Karpas-422 (cell line): ENCODE results near the gene FGFBP3. TPM values are rescaled to one million over a fixed set of nuclear protein-coding genes. Genes with fewer than 3 reads are reported as not detected.

Experiments used
- DNase-seq: peaks from one replicate; pipeline ENCODE4 v3.0.0-alpha.2; 2015
- H2AFZ ChIP-seq: fragments of 200-600 bp; sonication (generic); 2 replicates; pipeline ENCODE4 v1.6.1; 2014; ENCODE audit warnings: antibody characterized with exemption, low read length, mixed read lengths
- H3K27ac ChIP-seq: fragments of 200-600 bp; sonication (generic); 2 replicates; pipeline ENCODE4 v1.5.1; 2014; ENCODE audit warnings: mild to moderate bottlenecking, low read length, moderate library complexity
- H3K27me3 ChIP-seq: fragments of 200-600 bp; sonication (generic); 2 replicates; pipeline ENCODE4 v1.6.1; 2014; ENCODE audit warnings: low read length, mixed read lengths
- H3K36me3 ChIP-seq: fragments of 200-600 bp; sonication (generic); 2 replicates; pipeline ENCODE4 v1.6.1; 2014; ENCODE audit warnings: low read length, mixed read lengths; ENCODE audit not compliant: insufficient read depth
- H3K4me1 ChIP-seq: fragments of 200-600 bp; sonication (generic); 2 replicates; pipeline ENCODE4 v1.6.1; 2014; ENCODE audit warnings: mild to moderate bottlenecking, low read length, mixed read lengths
- H3K4me2 ChIP-seq: fragments of 200-600 bp; sonication (generic); 2 replicates; pipeline ENCODE4 v1.6.1; 2014; ENCODE audit warnings: low read length, low read depth, mild to moderate bottlenecking; ENCODE audit not compliant: poor library complexity, severe bottlenecking
- H3K4me3 ChIP-seq: fragments of 200-600 bp; sonication (generic); 2 replicates; pipeline ENCODE4 v1.5.1; 2014; ENCODE audit warnings: mild to moderate bottlenecking, antibody characterized with exemption, low read length, mixed read lengths
- H3K79me2 ChIP-seq: fragments of 200-600 bp; sonication (generic); 2 replicates; pipeline ENCODE4 v1.6.1; 2014; ENCODE audit warnings: mild to moderate bottlenecking, low read length, mixed read lengths
- H3K9ac ChIP-seq: fragments of 200-600 bp; sonication (generic); 2 replicates; pipeline ENCODE4 v1.6.0; 2014; ENCODE audit warnings: low read length
- H3K9me2 ChIP-seq: fragments of 200-600 bp; sonication (generic), shearing (Covaris generic); replicated peaks from 2 replicates; pipeline ENCODE4 v1.6.0; 2014; ENCODE audit warnings: mild to moderate bottlenecking, low read length, moderate library complexity; ENCODE audit not compliant: insufficient read depth
- H3K9me3 ChIP-seq: fragments of 300-700, 200-600 bp; sonication (generic); 2 replicates; pipeline ENCODE4 v1.6.1; 2014; ENCODE audit warnings: low read length, mixed read lengths
- H4K20me1 ChIP-seq: fragments of 200-600 bp; sonication (generic); 2 replicates; pipeline ENCODE4 v1.6.1; 2014; ENCODE audit warnings: mild to moderate bottlenecking, antibody characterized with exemption, low read length, low read depth; ENCODE audit not compliant: insufficient read depth
- total RNA-seq: library from RNA; depleted of rRNA; stranded (reverse); fragments of >200 nt; shearing (Covaris generic); gene quantifications from 2 replicates; pipeline ENCODE4 v1.2.3, GENCODE V29; 2014; ENCODE audit warnings: low replicate concordance

FGFBP3 gene
- total RNA-seq, 1 experiment from 2014 or later = 0.71 TPM

DNA sequence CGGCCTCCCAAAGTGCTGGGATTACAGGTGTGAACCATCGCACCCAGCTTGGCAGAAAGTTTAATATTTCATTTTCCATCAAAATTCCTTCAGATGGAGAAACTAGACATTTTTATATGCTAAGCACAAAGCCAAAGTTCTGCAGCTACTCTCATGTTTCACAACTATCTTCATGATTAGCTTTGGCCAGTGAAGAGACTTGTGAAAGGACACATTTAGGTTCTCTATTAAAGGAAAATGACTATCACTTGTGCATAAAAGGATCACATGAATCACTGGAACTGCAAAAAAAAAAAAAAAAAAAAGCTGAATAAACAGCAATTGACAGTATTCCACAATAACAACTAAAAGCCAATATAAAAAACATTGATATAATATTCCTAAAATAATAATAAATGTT is 16.2 kb downstream of the FGFBP3 start:
- Histone ChIP-seq H3K9me3 (no peaks in the 10 kb centered on the region), H3K4me2 (no peak overlapping the region), H3K9ac (no peak overlapping the region), H3K9me2 (no peaks in the 10 kb centered on the region), H4K20me1 (no peaks in the 10 kb centered on the region), H3K27me3 (no peaks in the 10 kb centered on the region), H2AFZ (no peak overlapping the region), H3K79me2 (no peaks in the 10 kb centered on the region), H3K36me3 (no peaks in the 10 kb centered on the region), H3K4me3 (no peak overlapping the region), H3K27ac (no peak overlapping the region), H3K4me1 (no peaks in the 10 kb centered on the region)
- DNase-seq = no peak

DNA sequence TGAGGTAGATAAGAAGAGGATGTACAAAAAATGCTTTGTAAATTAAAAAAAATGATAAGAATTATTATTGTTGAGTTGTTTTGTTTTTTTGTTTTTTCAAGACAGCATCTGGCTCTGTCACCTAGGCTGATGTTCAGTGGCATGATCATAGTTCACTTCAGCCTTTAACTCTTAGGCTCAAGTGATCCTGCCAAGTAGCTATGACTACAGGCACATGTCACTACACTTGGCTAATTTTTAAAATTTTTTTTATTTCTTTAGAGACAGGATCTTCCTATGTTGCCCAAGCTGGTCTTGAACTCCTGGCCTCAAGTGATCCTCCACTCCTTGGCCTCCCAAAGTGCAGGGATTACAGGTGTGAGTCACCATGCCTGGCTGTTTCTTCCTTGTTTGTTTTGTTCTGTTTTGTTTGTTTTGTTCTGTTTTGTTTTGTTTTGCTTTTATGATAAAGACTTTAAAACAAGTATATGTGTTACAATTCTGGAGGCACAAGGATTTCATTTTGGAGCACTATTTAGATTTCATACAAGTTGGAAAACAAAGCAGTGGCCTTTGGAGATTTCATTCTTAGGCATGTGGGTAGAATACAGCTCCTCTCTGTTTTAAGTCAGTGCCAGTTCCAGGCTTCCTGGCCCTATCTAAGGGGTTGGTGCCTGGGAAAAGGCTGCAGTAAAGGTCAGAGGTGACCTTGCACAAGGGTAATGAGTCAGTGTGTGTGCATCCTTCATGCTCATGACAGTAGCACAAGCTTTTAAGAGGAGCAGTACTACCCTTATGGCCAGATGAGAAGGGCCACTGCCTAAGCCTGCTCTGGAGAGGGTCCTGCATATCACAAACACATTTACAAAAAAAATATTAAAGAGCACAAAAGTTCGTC is 17.9 kb downstream of the FGFBP3 start:
- no peaks in the 10 kb centered on the region for H3K79me2 ChIP-seq
- H3K9ac ChIP-seq = no peak overlapping the region
- H3K27me3 ChIP-seq = no peaks in the 10 kb centered on the region
- no peaks in the 10 kb centered on the region for H3K9me2 ChIP-seq
- H3K36me3 ChIP-seq = no peaks in the 10 kb centered on the region
- H3K4me2 ChIP-seq = no peak overlapping the region
- no peak overlapping the region for H3K4me3 ChIP-seq
- no peaks in the 10 kb centered on the region for H3K9me3 ChIP-seq
- no peak overlapping the region for H3K27ac ChIP-seq
- no peaks in the 10 kb centered on the region for H4K20me1 ChIP-seq
- H2AFZ ChIP-seq = no peak overlapping the region
- H3K4me1 ChIP-seq = no peaks in the 10 kb centered on the region
- no peak for DNase-seq

DNA sequence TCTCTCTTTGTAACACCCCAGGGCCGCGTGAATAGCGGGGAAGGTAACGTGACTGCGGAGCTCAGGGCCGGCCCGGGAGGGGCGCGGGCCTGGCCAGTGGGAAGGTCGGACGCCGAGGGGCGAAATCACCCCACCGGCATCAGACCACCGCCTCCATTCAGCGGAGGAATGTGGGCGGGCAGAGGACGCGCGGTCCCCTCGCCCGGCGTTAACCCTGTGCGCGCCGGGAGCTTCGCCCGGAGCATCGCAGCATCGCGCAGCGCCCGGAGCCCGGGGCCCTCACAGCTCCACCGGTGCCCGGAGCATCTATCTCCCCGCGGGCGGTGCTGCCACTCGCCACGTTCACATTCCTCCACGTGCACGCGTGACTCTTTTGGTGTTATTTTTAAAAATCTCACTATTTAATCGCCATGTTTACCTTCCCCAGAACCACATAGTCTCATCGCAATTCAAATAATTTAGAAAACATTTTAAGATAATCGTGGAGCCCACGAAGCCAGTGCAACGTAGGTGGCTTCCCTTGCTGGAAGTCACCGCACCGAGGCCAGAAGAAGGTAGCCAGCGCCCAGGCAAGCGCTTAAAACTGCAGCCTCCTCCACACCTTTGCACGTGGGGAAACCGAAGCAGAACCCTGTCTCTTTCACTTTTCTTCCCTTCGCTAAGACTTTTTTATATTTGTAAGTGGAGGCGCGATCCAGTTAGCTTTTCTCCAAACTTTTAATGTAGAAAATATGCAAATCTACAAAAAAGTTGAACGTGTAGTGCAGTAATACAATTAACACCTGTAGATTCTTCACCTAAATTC is 21.8 kb downstream of the FGFBP3 start:
- Histone ChIP-seq H4K20me1 (no peaks in the 10 kb centered on the region), H3K4me3 (no peak overlapping the region), H3K9ac (no peak overlapping the region), H2AFZ (no peak overlapping the region), H3K79me2 (no peaks in the 10 kb centered on the region), H3K9me2 (no peaks in the 10 kb centered on the region), H3K4me2 (no peak overlapping the region), H3K9me3 (no peaks in the 10 kb centered on the region), H3K4me1 (peaks cover 5% of the 10 kb centered on the region), H3K27ac (no peak overlapping the region), H3K36me3 (no peaks in the 10 kb centered on the region), H3K27me3 (no peaks in the 10 kb centered on the region)
- no peak for DNase-seq

DNA sequence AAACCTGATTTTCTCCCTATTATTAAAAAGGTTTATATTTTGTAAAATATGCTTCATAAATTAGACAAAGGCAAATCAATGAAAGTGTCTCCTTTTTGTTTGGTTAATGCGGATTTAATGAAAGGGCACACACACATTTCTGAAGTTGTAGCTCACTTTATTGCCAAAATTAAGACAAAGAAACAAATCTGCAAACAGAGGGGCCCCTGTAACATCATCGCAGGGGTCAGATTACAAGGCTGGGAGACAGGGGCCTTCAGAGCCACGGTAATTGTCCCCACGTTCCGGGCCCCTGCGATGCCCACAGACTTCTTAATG is 22.4 kb downstream of the FGFBP3 start:
- no peaks in the 10 kb centered on the region for H3K27me3 ChIP-seq
- H3K79me2 ChIP-seq = no peaks in the 10 kb centered on the region
- no peaks in the 10 kb centered on the region for H3K36me3 ChIP-seq
- H3K27ac ChIP-seq = no peak overlapping the region
- H3K9me3 ChIP-seq = no peaks in the 10 kb centered on the region
- no peak overlapping the region for H3K4me3 ChIP-seq
- peaks cover 5% of the 10 kb centered on the region for H3K4me1 ChIP-seq
- H4K20me1 ChIP-seq = no peaks in the 10 kb centered on the region
- no peak overlapping the region for H3K4me2 ChIP-seq
- no peak overlapping the region for H3K9ac ChIP-seq
- no peak for DNase-seq
- no peaks in the 10 kb centered on the region for H3K9me2 ChIP-seq
- H2AFZ ChIP-seq = no peak overlapping the region

DNA sequence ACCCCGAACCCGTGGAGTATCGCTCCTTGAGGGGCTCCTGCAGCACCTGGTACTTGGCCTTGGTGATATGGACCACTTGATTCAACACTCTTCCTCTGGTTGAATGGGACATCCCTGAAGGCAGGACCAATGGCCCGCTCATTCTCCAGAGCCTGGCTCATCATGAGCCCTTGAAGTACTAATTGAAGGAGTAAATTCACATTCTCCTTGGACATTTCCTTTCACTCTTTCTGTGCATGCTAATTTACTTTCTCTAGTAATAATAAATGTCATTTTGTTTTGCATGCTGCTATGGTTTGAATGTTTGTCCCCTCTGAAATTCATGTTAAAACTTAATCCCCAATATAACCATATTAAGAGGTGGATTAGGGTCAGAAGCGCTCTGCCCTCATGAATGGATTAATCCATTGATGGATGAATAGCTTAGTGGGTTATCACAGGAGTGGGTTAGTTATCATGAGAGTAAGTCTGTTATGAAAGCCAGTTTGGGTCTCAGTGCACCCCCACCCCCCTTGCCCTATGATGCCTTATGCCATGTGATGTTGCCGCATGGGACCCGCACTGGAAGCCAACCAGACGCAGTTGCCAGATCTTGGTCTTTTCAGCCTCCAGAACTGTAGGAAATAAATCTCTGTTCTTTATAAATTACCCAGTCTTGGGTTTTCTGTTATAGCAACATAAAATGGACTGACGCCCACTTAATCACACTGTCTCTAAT is 23.8 kb downstream of the FGFBP3 start:
- no peaks in the 10 kb centered on the region for H3K9me3 ChIP-seq
- no peak overlapping the region for H3K9ac ChIP-seq
- H3K27ac ChIP-seq = no peak overlapping the region
- DNase-seq = no peak
- no peak overlapping the region for H3K4me3 ChIP-seq
- H3K9me2 ChIP-seq = no peaks in the 10 kb centered on the region
- H3K36me3 ChIP-seq = no peaks in the 10 kb centered on the region
- no peaks in the 10 kb centered on the region for H3K79me2 ChIP-seq
- H4K20me1 ChIP-seq = no peaks in the 10 kb centered on the region
- H3K27me3 ChIP-seq = no peaks in the 10 kb centered on the region
- no peak overlapping the region for H2AFZ ChIP-seq
- no peak overlapping the region for H3K4me2 ChIP-seq
- peaks cover 5% of the 10 kb centered on the region for H3K4me1 ChIP-seq

DNA sequence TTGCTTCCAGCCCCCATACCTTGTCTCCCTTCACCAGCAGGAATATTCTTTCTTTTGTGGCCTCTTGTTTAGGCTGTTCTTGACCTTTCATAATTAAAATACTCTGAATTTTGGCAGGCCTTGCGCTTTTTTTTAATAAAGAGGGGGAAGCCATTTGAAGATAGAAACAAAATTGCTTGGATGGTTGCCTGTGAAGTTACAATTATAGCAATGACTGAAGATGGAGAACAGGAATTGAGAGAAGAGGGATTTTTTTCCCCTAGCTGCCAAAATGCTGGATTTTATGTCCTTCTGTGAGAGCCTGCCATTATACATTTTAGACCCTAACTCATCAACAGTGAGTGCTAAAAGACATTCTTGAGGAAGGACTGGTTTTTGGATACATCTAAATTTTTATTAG is 24.8 kb downstream of the FGFBP3 start:
- no peaks in the 10 kb centered on the region for H3K9me2 ChIP-seq
- H3K9me3 ChIP-seq = no peaks in the 10 kb centered on the region
- H3K4me2 ChIP-seq = no peak overlapping the region
- DNase-seq = no peak
- no peak overlapping the region for H2AFZ ChIP-seq
- no peak overlapping the region for H3K9ac ChIP-seq
- no peak overlapping the region for H3K4me3 ChIP-seq
- H3K36me3 ChIP-seq = no peaks in the 10 kb centered on the region
- no peaks in the 10 kb centered on the region for H3K79me2 ChIP-seq
- no peak overlapping the region for H3K27ac ChIP-seq
- no peaks in the 10 kb centered on the region for H4K20me1 ChIP-seq
- H3K27me3 ChIP-seq = no peaks in the 10 kb centered on the region
- peaks cover 5% of the 10 kb centered on the region for H3K4me1 ChIP-seq

DNA sequence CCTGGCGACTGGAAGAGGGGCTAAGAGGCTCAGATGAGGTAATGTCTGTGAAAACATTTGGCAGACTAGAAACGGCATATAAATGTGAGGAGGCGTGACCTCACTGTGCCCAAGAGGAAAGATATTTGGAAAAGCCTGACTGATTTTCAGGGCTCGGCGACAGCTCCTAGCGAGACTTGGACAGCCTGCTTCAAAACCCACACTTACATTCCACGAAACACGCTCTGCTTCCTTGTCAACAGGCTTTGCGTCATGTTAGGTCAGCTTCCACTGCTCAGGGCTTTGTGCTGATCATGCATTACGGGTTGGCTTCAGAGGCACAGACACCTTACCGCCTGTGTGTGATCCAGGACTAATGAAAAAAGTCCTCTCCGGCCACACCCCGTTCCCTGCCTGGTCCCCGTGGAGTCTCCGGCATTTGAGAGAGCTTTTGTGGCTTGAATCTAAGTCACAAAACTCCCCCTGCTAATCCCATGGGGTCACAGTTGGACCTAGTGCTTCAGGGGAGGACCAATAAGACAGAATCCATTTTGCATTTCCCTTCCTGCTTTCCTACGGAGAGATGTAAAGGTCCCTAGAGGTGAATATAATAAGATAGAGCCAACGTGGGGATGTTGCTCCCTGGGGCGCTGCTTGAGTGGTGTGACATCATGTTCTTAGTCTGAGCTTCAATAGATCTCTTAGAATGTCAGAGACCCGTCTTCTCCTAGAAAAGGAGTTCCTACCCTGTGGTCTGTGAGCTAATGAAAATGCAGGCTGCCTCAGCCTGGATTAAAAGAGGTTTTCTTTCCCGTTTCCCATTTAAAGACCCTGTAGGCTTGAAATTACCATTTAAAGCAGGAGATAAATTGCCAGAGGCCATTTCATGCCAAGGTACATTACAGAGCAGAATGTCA is 25.5 kb downstream of the FGFBP3 start:
- no peaks in the 10 kb centered on the region for H3K36me3 ChIP-seq
- H3K4me2 ChIP-seq = no peak overlapping the region
- H3K27me3 ChIP-seq = no peaks in the 10 kb centered on the region
- no peaks in the 10 kb centered on the region for H4K20me1 ChIP-seq
- no peak for DNase-seq
- H3K4me1 ChIP-seq = peaks cover 5% of the 10 kb centered on the region
- H3K4me3 ChIP-seq = no peak overlapping the region
- H3K79me2 ChIP-seq = no peaks in the 10 kb centered on the region
- no peaks in the 10 kb centered on the region for H3K9me2 ChIP-seq
- no peak overlapping the region for H3K27ac ChIP-seq
- H3K9me3 ChIP-seq = no peaks in the 10 kb centered on the region
- H3K9ac ChIP-seq = no peak overlapping the region
- no peak overlapping the region for H2AFZ ChIP-seq
